GM12878 (cell line): ENCODE results near the gene RUNDC3A. TPM values are rescaled to one million over a fixed set of nuclear protein-coding genes. Genes with fewer than 3 reads are reported as not detected.

Experiments used
- ATAC-seq: fragments of 200-7000 bp; cut with Tn5 transposase; 3 replicates; pipeline ENCODE4 v1.9.1; 2020; ENCODE audit warnings: mild to moderate bottlenecking, moderate library complexity
- BruUV-seq: library from RNA; stranded (reverse); fragments of 400-500 nt; replicated peaks from 2 replicates; lab custom pipeline; 2021; lab: Mats Ljungman, UMichigan
- CTCF ChIA-PET: fragments of 300-600 bp; sonication (Branson Sonifier 250); formaldehyde crosslinking; extraction: SDS; loops from one replicate; lab custom pipeline; 2021; ENCODE audit warnings: inconsistent platforms; lab: Yijun Ruan, JAX
- POLR2A ChIA-PET: fragments of 350-600 bp; formaldehyde crosslinking; extraction: SDS; loops from one replicate; lab custom pipeline; 2021; ENCODE audit warnings: inconsistent platforms; lab: Charles Lee
- RAD21 ChIA-PET: fragments of 300-600 bp; sonication (Branson Sonifier 250); formaldehyde crosslinking; loops from one replicate; lab custom pipeline; 2023; ENCODE audit warnings: antibody characterized with exemption; ENCODE audit not compliant: unreplicated experiment; lab: Charles Lee
- SMC1A ChIA-PET: fragments of 300-600 bp; sonication (Branson Sonifier 250); formaldehyde crosslinking; loops from one replicate; lab custom pipeline; 2023; ENCODE audit not compliant: unreplicated experiment, uncharacterized antibody; lab: Charles Lee
- DNase-seq: peaks from one replicate; pipeline ENCODE4 v3.0.0-alpha.2; 2011; ENCODE audit warnings: low read depth, low spot score
- FAIRE-seq: peaks from 3 replicates; lab custom pipeline; 2011; peaks lifted over from hg19 to GRCh38; lab: Jason Lieb, UNC
- H2AFZ ChIP-seq: 2 replicates; pipeline ENCODE4 v1.6.0; 2011; ENCODE audit warnings: low read depth, low read length, control low read depth; ENCODE audit not compliant: control insufficient read depth
- H3K27ac ChIP-seq: 2 replicates; pipeline ENCODE4 v1.5.1; 2011; ENCODE audit warnings: control low read depth; ENCODE audit not compliant: control insufficient read depth, insufficient read depth
- H3K27me3 ChIP-seq, 2 experiments: replicated peaks in 1 of 2; 2 replicates each; pipeline versions ENCODE4 v1.6.0 to v1.6.1; 2011; ENCODE audit warnings: low read length in 1 of 2; ENCODE audit not compliant: control insufficient read depth in 2 of 2, insufficient read depth in 2 of 2
- H3K36me3 ChIP-seq, 2 experiments: 2 replicates each; pipeline ENCODE4 v1.5.1; 2011; ENCODE audit warnings: low read length in 1 of 2; ENCODE audit not compliant: control insufficient read depth in 2 of 2, insufficient read depth in 2 of 2
- H3K4me1 ChIP-seq: 2 replicates; pipeline ENCODE4 v1.6.1; 2011; ENCODE audit warnings: mild to moderate bottlenecking, low read length, moderate library complexity, mixed read lengths; ENCODE audit not compliant: control insufficient read depth, insufficient read depth
- H3K4me2 ChIP-seq: 2 replicates; pipeline ENCODE4 v1.6.0; 2011; ENCODE audit warnings: control low read depth; ENCODE audit not compliant: control insufficient read depth, insufficient read depth
- H3K4me3 ChIP-seq: fragments of 200-600 bp; sonication (generic); 2 replicates; pipeline ENCODE4 v1.5.1; 2016
- H3K79me2 ChIP-seq: 2 replicates; pipeline ENCODE4 v1.6.0; 2011; ENCODE audit warnings: low read length; ENCODE audit not compliant: control insufficient read depth, insufficient read depth
- H3K9ac ChIP-seq: 2 replicates; pipeline ENCODE4 v1.8.0; 2011; ENCODE audit warnings: low read length, control low read depth, mixed read lengths; ENCODE audit not compliant: control insufficient read depth, insufficient read depth
- H3K9me3 ChIP-seq: replicated peaks from 3 replicates; pipeline ENCODE4 v1.5.1; 2011; ENCODE audit warnings: mild to moderate bottlenecking, low read length; ENCODE audit not compliant: control insufficient read depth, insufficient read depth
- H4K20me1 ChIP-seq: 2 replicates; pipeline ENCODE4 v1.6.0; 2011; ENCODE audit not compliant: control insufficient read depth, insufficient read depth
- BACH1 ChIP-seq: fragments of 450-650 bp; IDR thresholded peaks from 2 replicates; pipeline ENCODE4 v1.6.1; 2017; ENCODE audit warnings: mild to moderate bottlenecking, borderline replicate concordance
- WGBS: methylation state at CpG from one replicate; pipeline ENCODE4 v1.1.6; 2016; ENCODE audit warnings: low lambda C conversion rate; ENCODE audit not compliant: insufficient replicate concordance, insufficient coverage; ENCODE audit errors: missing lambda C conversion rate; 5-methylcytosine and 5-hydroxymethylcytosine counted together
- in situ Hi-C: fragments of 300-500 bp; cut with MboI; formaldehyde crosslinking; loops from 9 replicates; pipeline ENCODE4 v1.14.3; 2018; ENCODE audit warnings: mixed read lengths
- intact Hi-C: fragments of 100-400 bp; cut with micrococcal nuclease; formaldehyde crosslinking; loops from one replicate; pipeline ENCODE4 v1.14.2; 2022; ENCODE audit not compliant: unreplicated experiment
- polyA plus RNA-seq, 11 experiments: library from polyadenylated mRNA; depleted of rRNA in 4 of 11; unstranded in 6 of 11; stranded (reverse) in 5 of 11; fragments of >200 nt; fragmentation: Nextera tagmentation in 4 of 11; fragmentation: Illumina TruSeq in 1 of 11; extraction: Ambion mirVana in 4 of 11; extraction: Trizol in 1 of 11; gene quantifications; 1 replicate in 1 of 11; 2 replicates in 10 of 11; pipeline versions ENCODE4 v1.2.1 to v1.2.3, GENCODE V29; 2011 to 2016; ENCODE audit warnings: inconsistent platforms in 2 of 11, missing spikeins in 2 of 11, low read depth in 1 of 11
- total RNA-seq, 4 experiments: library from RNA; depleted of rRNA in 3 of 4; stranded (reverse); fragments of >200 nt in 3 of 4; fragmentation: Illumina TruSeq in 1 of 4; extraction: Trizol in 1 of 4; gene quantifications; 2 replicates each; pipeline versions ENCODE4 v1.2.1 to v1.2.3, GENCODE V29; 2013 to 2021
- TF ChIP-seq, protein P1 (sequence below), 3 experiments: IDR thresholded peaks in 2 of 3; conservative IDR thresholded peaks in 1 of 3; 2 replicates each; pipeline ENCODE4 v1.5.1; 2011; ENCODE audit warnings: low read depth in 3 of 3, low read length in 3 of 3, mild to moderate bottlenecking in 3 of 3, control low read depth in 2 of 3, moderate library complexity in 2 of 3, inconsistent platforms in 1 of 3, mixed read lengths in 1 of 3; ENCODE audit not compliant: control insufficient read depth in 2 of 3, insufficient read depth in 1 of 3; ENCODE audit errors: extremely low read depth in 1 of 3

Gene RUNDC3A
- total and polyA plus RNA-seq, 10 of the 15 experiments (the other 5 are each of a cell fraction or from before 2014, with no cell fraction given), result 0.07 to 0.17 TPM; not detected in 8

DNA sequence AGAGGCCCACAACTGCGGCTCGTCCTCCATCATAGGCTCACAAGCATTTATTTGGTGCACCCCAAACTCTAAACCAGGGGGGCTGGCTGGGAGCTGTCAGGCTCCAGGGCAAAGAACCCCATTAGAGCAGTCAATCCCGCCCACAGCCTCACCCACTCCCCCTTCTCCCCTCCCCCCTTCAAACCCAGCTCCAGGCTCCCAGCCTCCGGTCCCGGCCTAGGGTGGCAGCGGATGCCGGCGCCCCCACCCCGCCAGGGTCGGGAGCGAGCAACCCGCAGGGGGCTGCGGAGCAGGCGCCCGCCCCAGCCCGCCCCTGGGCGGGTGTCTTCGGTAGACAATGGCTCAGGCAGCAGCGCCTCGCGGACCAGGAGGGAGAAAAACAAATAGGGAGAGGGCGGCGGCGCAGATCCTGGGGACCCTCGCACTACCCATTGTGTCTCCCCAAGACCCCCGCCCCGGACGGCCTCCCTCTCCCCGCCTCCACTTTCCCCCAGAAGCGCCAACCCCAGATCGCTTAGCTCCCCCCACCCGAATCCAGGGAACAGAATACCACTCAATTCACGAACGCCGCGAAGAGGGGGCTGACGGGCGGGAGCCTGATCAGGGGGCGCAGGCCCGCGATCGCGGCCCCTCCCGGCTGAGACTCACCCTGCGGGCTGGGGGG is 54.7 kb downstream of the RUNDC3A start:
- WGBS, result under 1% methylated on average over 27 of the region's 45 CpGs
- H2AFZ ChIP-seq, result peak overlapping the region; percentile 66
- no peaks in the 10 kb centered on the region for H3K4me1 ChIP-seq
- peak overlapping the region; percentile 67 for H3K4me3 ChIP-seq
- H3K9me3 ChIP-seq, result no peaks in the 10 kb centered on the region
- BruUV-seq, result no TSS peak
- no peak for DNase-seq
- in situ Hi-C loops (no loop called here), intact Hi-C loops (no loop called here)
- H3K36me3 ChIP-seq, result no peaks in the 10 kb centered on the region
- H4K20me1 ChIP-seq, result no peaks in the 10 kb centered on the region
- no peak for FAIRE-seq
- CTCF ChIA-PET, result interaction anchor here (0.7 to 2.9 kb wide), 16 partner anchors 9 to 563 kb away, joined by 3 to 11 read pairs (median 4); no protein-coding TSS in a partner anchor
- H3K27me3 ChIP-seq, result peaks cover 0 to 2% of the 10 kb centered on the region in 2 experiments; a peak in 3 of 4 replicates
- H3K4me2 ChIP-seq, result peak overlapping the region; percentile 94
- SMC1A ChIA-PET, result interaction anchor here (0.5 to 1.0 kb wide), 3 partner anchors 13 to 115 kb away, joined by 3 read pairs; no protein-coding TSS in a partner anchor
- ATAC-seq, result peak; percentile 58
- RAD21 ChIA-PET, result interaction anchor here (0.9 to 1.5 kb wide), 4 partner anchors 9 to 159 kb away, joined by 3 to 4 read pairs (median 3); no protein-coding TSS in a partner anchor
- no peaks in the 10 kb centered on the region for H3K79me2 ChIP-seq
- H3K9ac ChIP-seq, result peak overlapping the region; percentile 34; the same call in 1 of the 2 replicates
- no peak overlapping the region for H3K27ac ChIP-seq
- POLR2A ChIA-PET, result interaction anchor here (0.6 to 1.5 kb wide), 2 partner anchors 36 to 797 kb away, joined by 3 to 7 read pairs; no protein-coding TSS in a partner anchor
- TF ChIP-seq BACH1, result no peak
- TF ChIP-seq, protein P1, sequence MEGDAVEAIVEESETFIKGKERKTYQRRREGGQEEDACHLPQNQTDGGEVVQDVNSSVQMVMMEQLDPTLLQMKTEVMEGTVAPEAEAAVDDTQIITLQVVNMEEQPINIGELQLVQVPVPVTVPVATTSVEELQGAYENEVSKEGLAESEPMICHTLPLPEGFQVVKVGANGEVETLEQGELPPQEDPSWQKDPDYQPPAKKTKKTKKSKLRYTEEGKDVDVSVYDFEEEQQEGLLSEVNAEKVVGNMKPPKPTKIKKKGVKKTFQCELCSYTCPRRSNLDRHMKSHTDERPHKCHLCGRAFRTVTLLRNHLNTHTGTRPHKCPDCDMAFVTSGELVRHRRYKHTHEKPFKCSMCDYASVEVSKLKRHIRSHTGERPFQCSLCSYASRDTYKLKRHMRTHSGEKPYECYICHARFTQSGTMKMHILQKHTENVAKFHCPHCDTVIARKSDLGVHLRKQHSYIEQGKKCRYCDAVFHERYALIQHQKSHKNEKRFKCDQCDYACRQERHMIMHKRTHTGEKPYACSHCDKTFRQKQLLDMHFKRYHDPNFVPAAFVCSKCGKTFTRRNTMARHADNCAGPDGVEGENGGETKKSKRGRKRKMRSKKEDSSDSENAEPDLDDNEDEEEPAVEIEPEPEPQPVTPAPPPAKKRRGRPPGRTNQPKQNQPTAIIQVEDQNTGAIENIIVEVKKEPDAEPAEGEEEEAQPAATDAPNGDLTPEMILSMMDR (IDR thresholded peaks at IDR 0.05 in 2 of 3, conservative IDR thresholded peaks at IDR 0.05 in 1 of 3; ENCODE audit: control insufficient read depth in 2 of 3, extremely low read depth in 1 of 3, insufficient read depth in 1 of 3, low read depth in 3 of 3, low read length in 3 of 3), result no peak
